Activated naive CD8-positive, alpha-beta T cell treated with anti-CD3 and anti-CD28 coated beads, Interleukin-2, amount 50 U/mL, for 16 hours (primary cell): Measurements from ENCODE around the gene ADAM12.
"Not testable (repeated sequence)": the region's sequence is repeated elsewhere in the genome, so short reads cannot be mapped to it uniquely, and the experiment has no call there.

Experiments
- DNase-seq: peaks from one replicate; pipeline ENCODE4 v3.0.0-alpha.2; 2020; ENCODE audit warnings: low read depth, low spot score

ADAM12 gene

DNA sequence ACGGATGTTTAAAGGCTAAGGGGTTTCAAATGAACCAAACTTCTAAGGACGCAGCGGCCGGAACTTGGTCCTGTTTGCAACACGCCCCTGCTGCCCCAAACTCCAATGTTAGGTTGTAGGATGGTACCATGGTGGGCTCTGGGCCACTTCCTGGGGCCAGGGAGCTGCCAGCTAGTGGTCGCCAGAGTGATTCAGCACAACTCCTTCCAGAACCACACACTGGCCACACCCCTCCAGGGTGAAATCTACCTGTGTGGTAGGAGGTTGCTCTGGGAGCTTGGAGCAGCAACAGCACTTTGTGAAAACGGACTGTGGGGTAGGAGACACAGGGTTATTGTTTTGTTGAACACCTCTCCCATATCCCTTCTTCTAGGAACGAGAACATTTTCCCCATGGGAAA is 330.8 kb downstream of the ADAM12 start:
- no peak for DNase-seq

DNA sequence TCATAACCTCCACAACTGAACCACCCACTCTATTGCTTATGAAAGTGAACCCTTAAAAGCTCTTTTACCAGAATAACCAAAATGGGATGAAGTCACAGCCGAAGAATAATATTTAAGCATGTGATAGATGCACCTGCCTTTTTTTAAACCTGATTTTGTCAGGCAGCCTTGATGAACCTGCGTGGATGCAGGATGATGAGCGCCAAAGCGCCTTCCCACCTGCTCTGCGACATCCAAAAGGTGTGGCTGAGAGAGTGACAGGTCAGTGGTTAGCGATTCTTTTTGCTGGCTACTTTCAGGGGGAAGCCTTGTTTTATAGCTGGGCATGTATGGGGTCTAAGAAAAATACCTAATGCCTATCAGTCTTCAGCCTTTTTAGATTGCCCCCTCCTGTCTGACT is 334.1 kb downstream of the ADAM12 start:
- no peak for DNase-seq

DNA sequence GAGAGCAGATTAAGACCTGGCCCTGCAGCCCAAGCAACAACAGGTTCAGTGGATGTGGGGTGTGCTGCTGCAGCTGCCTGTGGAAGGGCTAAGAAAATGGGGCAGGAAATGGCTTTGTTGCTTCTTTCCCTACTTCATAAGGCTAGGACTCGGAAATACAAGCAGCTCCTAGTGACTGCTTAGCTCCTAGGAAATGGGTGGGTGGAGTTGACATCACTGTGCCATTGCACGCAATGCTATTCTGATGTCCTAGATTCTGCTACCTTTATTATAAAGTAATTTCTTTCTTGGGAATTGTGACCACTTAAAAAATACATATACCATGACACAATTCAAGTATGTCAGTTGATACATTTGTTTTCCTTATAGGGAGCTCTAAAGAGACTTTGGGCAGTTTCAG is 336.1 kb downstream of the ADAM12 start:
- DNase-seq = no peak

DNA sequence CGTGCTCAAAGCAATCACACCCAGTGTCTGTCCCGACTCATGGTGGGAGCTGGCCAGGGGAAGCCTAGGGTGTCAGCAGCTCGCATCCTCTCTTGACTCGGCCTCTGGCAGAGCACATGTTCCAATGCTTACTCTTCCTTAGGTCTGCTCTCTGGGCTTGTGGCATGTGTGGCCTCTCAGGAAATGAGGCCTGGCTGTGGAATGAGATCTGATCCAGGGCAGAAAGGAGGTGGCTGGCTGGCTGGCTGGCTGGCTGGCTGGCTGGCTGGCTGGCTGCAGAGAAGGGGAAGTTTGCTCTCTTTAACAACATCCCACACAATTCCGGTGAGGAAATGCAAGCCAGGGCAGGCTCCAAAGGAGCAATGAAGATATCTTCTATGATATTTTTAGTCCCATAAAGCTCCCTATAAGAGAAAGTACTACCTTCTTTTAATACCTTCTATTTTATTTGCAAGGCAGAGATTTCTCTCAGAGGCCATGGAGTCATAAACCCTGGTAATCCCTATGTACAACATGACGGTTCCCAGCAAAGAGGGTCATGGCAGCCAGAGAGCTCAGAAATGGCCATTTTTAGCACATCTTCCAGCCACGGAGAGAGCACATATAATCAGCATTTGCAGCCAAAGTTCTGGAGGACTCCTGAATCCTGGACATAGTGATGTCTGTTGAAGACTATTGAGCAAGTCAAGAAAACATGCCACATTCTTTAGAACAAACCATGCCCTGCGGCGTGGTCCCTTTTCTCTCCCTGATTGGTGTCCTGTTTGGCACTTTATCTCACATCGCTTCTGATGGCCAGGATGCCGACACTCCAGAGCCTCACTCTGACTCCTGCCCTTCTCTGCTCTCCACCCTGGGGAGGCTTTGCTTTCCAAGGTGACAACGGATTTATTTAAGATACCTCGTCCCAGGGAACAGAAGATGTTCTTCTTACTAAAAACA is 338.2 kb downstream of the ADAM12 start:
- no peak for DNase-seq

DNA sequence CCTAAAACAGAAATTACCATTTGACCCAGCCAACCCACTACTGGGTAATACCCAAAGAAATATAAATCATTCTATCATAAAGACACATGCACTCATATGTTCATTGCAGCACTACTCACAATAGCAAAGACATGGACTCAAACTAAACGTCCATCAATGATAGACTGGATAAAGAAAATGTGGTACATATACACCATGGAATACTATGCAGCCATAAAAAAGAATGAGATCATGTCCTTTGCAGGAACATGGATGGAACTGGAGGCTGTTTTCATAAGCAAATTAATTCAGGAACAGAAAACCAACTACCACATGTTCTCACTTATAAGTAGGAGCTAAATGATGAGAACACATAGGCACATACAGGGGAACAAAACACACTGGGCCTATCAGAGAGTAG is 340.5 kb downstream of the ADAM12 start:
- not testable (repeated sequence) for DNase-seq

DNA sequence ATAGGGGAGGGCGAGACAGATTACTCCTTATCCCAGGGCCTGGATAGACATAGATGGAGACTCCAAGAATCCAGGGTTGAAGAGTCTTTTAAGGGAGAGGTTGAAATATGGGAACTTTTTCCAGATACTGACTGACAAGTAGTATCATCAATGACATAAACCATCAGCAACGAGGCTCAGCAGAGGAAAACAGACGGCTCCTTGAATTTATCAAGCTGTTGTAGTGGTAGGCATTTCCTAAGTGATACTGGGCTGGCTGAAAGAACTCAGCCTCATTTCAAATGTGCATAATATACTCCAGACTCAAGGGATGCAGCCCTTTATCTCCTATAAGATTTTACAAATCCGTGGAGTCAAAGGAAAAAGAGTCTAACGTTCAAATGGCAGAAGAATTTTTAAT is 341.4 kb downstream of the ADAM12 start:
- no peak for DNase-seq

DNA sequence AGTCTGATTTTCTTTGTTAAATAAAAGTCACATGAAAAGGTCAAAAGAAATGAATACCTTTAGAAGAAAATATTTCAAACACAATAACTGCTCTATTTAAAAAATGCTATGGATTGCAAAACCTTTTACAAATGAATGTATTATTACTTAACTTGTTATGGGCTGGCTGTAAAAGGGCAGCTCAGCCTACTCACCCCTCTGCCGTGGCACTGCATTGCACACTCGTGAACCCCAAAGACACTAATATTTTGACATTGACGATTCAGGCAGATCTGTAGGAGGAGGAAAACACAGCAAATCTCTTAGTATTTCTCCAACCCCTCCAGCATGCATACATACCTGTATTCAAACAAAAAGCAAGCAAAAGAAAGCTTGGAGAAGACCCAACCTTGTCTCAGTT is 342.4 kb downstream of the ADAM12 start:
- DNase-seq = no peak

DNA sequence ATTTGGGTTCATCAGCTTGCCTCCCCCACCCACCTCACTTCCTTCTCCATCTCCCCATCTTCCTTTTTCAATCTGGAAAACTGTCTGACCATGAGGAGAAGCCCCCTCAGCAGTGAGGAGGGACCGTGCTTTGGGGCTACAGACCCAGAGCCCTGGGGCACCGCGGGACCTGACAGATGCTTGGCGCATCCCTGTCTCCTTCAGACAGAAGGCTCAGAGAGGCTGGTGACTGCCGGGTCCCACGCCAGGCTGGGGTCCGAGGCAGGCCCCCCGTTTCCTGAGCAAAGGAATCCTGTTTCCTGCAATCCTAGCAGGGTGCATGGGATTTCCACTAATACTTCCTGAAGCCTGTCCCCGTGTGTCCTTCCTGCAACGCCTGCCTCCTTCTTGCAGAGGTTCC is 344.9 kb downstream of the ADAM12 start:
- DNase-seq = no peak

DNA sequence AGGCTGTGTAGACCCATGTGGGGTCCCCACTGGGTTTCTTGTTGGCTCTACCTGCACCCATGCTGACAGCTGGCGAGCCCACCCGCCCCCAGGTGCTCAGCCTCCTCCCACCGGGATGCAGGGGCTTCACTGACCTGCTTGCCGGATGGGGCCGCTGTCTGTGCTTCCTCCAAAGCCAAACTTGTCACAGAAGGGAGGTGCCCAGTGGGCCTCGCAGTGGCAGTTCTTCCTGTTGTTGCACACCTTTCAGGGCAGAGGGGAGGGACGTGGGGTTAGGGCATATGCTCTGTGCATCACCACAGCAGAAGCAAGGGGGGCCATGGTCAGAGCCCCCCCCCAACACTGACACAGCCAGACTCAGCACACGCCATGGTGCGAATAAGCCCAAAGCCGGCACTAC is 345.4 kb downstream of the ADAM12 start:
- DNase-seq = no peak

DNA sequence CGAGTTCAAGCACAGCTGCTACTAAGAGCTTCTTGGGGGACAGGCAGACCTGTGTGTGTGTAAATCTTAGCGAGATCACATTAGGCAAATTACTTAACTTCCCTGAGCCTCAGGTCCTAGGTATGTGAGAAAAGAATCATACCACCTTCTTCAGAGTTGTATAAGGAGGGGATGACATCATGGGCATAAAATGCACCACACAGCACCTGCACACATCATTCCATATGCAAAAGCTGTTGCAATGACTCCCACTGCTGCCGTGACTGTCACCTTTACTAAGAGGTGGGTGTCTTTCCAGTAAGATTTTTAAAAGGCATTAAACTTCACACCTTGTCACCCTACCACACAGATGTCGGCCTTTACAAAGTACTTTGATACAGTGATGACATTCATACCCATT is 345.9 kb downstream of the ADAM12 start:
- no peak for DNase-seq

DNA sequence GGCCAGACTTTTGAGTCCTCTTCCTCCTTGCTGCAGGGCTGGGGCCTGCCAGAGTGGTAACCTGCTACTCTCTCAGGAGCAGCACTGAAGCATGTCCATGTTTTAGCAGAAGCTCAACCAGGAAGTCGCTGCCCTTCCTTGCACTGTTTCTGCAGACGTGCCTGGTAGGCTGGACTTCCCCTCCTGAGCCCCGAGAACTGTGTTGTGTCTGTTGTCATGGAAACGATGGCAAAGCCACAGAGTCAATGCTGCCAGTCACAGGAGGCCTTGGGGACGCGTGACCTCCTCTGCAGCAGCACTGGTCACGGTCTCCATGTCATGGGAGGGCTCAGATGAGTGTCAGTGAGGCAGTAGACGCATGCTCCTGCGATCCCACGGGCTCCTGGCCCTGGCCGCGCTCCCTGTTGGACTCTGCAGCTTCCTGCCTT is 346.5 kb downstream of the ADAM12 start:
- no peak for DNase-seq

DNA sequence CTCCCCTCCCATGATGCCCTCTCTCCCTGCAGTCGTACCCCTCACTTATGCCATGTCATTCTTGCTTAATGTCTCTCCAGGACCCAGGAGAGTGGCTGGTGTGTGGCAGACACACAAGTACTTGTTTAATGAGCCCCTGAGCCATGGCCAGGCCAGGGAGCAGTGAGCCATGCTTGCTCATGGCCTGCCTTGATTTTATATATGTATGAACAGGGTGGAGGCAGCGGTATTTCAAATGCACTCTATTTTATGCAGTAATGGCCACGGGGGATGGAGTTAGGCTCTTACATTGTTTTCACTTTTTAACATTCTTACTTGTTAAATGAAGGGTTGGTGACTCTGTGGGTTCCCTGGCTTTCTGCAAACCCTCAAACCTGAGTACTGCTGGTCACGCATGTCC is 347.2 kb downstream of the ADAM12 start:
- DNase-seq = no peak

DNA sequence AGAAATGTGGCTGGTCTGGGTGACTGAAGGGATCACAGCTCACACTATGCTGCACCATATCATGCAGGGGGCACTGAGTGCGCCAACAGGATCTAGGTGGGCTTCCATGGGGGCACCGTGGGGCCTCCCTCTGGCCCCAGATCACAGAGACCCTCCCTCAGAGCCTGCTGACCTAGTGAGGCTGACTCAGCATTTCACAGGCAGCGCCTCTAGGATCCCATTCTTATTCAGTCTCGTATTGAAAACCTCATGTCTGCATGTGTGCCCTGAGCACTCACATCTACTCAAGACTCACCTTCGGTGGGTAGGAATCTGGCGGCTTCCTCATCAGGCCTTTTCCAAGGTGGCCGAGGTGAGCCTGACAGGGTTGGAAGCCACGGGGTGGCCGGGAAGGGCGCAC is 350.3 kb downstream of the ADAM12 start:
- DNase-seq = no peak

DNA sequence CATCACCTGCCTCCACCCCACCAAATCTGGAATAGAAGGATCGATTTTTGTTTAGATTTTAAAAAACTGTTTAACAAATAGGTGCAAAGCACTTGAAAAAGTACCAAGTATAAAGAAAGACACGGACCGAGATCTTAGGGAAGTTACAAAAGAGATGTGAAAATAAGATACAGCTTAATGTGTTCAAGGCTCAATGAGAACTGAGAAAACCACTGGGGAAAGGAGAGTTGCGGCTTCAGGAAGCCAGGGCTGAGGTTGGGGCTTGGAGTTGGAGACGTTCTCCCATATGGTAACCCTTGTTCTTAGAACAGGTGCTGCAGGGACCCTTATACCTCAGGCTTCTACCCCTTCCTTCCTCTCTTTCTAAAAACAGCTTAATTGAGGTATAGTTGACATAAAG is 351.8 kb downstream of the ADAM12 start:
- no peak for DNase-seq

DNA sequence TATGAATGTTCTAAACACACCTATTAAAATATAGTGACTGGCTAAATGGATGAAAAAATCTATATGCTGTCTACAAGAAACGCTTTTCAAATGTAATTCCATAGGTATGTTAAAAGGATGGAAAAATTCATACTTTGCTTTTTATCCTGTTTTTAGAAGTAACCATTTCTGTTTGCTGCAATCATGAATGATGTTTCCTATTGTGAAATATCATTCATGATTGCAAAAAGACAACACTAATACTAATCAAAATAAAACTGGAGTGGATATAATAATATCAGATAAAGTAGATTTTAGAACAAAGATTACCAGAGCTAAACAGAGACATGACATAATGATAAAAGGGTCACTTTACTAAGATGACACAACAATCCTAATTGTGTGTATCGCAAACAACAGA is 353.7 kb downstream of the ADAM12 start:
- no peak for DNase-seq

DNA sequence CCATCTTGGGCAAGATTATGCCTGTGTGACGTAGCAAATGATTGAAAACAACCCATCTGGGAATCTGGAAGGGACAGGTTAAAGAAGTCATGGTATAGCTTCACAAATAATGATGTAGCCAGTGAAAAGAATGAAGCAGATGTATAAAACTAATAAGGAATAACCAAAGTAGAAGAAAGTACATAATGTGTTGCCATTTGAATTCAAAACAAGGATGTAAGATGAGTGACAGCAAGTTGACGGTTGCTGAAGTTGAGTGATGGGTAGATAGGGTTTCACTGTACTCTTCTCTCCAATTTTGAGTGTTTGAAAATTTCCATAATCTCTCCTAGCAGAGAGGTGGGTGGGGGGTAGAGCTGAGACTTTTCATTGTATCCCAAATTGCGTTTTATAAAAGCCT is 358.3 kb downstream of the ADAM12 start:
- no peak for DNase-seq

DNA sequence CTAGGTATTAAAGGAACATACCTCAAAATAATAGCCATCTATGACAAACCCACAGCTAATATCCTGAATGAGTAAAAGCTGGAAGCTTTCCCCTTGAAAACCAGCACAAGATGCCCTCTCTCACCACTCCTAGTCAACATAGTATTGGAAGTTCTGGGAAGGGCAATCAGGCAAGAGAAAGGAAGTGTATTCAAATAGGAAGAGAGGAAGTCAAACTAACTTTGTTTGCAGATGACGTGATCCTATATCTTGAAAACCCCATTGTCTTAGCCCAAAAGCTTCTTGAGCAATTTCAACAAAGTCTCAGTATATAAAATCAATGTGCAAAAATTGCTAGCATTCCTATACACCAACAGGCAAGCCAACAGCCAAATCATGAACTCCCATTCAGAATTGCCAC is 360.6 kb downstream of the ADAM12 start:
- no peak for DNase-seq

DNA sequence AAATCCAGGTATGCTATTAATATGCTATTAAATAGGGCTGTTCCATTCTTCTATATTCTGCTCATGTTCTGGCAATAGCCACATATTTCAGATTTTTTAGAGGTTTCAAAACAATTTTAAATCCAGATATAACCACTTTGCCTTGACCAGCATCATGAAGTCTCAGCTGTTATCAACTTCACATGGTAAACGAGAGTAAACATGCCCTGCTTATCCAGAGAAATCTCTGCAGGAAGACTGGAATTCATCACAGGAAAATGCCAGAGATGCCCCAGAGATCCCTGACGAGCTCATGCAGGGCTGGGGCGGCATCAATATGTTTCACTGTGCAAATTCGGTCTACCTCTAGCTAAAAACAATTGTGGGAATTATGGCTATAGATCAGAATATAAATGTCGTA is 365.4 kb downstream of the ADAM12 start:
- DNase-seq = no peak

DNA sequence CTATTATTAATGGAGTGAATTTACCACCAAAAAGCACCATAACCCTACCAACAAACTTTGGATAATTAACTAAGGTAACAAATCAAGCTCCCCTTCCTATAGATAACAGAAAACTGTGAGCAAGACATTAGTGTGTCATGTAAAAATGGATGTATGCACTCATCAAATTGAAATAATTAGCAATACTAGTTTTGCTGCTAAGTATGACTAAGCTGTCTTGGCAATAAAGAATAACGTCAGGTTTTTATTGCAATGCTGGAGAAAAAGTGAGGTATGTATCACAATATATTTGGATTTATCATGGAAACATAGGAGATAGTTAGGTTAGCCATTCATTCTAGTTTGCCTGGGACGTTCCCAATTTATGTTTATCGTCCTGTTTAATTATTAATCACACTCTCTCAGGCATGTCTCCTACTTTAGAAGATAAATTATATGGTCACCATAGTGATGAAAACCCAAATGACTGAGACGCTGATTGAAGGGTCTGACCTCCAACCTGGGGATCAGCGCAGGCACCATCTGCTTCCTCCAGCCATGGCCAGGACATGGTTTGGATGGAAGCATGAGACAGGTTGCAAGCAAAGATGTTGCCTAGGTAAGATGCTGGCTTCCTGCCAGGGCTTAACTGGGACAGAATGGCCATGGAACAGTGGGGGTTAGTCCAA is 366.3 kb downstream of the ADAM12 start:
- no peak for DNase-seq

DNA sequence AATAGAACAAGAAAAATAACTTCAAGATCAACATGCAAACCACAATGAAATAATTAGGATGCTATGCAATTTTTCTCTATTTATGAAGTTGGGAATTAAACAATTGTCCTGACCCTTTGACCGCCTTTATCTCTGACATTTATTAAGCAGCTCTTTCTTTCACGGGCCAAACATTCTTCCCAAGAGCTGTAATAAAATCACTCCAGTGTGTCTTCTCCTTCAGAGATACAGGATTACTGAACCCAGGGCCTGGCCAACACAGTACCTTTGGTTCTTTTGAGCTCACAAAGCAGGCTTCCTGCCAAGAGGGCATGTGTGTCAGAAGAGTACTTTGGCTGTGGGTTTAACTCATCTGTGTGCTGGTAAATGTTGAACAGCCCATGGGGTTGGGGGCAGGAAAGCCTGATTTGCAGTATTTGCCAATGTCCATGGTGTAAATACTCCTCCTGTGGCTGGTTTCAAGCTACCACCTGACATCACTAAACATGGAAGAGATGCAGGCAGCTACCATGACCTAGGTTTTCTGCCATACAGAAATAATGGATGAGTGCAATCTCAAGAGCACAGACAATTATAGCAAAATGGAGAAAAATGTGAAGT is 370.2 kb downstream of the ADAM12 start:
- no peak for DNase-seq

DNA sequence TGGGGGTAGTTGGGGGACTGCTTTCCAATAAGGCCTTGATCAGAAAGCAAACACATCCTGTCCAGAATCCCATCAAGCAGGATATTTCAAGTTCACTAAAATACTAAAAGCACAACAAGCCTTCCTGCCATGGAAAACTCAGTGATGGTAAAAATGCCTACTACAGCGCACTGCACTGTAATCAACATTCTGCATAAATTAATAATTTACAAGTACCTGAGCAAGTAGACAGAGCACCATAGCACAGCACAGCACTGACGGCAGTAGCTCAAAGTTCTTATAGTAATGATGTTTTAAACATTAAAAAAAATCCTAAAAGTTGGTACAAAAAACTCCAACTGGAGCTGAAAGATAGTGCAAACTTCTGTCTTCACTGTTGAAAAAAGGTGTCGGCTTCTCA is 371.4 kb downstream of the ADAM12 start:
- no peak for DNase-seq

DNA sequence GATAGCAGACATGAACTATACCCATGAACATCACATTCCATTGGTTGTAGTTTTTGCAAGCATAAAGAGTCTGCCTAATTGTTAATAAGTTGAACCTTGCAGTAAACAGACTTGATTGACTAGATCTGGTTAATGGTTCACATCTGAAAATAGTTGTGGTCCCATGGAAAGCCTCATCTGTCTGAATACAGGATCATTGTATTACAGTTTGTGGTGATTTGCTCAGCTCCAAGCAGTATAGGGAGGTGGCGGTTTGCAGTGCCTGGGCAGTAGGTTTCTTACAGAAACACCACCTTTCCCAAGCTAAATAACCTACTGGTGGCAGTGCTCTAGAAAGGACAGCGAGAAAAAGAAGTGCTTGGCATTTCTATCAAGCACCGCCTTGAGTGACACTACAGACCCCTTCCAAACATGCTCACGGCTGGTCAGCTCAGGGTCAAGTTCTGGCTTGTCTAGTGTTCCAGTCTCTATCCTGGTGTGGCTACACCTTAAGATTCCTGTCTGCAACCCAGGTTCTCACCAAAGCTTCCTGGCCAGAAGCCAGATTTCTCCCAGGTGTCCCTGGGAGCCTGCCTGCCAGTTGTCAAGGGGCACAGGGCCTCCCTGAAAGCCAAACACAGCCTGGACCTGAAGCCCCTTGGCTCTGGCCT is 372.0 kb downstream of the ADAM12 start:
- no peak for DNase-seq
